Neural cell (in vitro differentiated cells): ENCODE data around the gene MGLL.

Experiments used
- EP300 ChIP-seq: fragments of 450-650 bp; conservative IDR thresholded peaks from 2 replicates; pipeline ENCODE4 v1.6.1; 2014; ENCODE audit warnings: antibody characterized with exemption, mild to moderate bottlenecking, moderate library complexity; ENCODE audit not compliant: poor library complexity, severe bottlenecking
- EZH2 ChIP-seq: fragments of 200-600, 300-800 bp; shearing (Covaris generic), sonication (generic); IDR thresholded peaks from 2 replicates; pipeline ENCODE4 v1.6.1; 2014; ENCODE audit warnings: antibody characterized with exemption, low read length, borderline replicate concordance, mild to moderate bottlenecking; ENCODE audit not compliant: insufficient read depth, poor library complexity, severe bottlenecking
- POLR2AphosphoS5 ChIP-seq: IDR thresholded peaks from 2 replicates; pipeline ENCODE4 v1.6.1; 2012
- TF ChIP-seq, protein P1 (sequence below): fragments of 450-650 bp; IDR thresholded peaks from 2 replicates; pipeline ENCODE4 v1.5.1; 2014; ENCODE audit warnings: antibody characterized with exemption, mild to moderate bottlenecking, moderate library complexity; ENCODE audit not compliant: poor library complexity, severe bottlenecking

DNA sequence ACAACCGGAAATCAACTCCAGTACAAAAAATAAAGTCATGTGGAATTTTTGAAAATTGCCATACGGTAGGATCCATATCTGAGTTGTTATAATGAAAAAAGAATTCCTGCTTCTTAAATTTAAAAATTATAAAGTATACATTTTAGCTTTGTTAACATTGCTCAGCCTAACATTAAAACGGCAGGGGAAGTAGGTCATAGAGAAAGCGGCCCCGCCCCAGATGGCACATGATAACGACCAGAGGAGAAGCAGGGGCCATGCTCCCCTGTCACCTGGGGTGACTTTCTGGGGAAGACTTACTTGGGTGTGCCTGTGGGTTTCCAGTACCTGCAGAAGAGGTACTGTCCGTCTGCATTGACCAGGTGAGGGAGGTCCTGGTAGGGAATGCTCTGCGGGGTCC, 921 bp downstream of the MGLL start:
- TF ChIP-seq, protein P1, sequence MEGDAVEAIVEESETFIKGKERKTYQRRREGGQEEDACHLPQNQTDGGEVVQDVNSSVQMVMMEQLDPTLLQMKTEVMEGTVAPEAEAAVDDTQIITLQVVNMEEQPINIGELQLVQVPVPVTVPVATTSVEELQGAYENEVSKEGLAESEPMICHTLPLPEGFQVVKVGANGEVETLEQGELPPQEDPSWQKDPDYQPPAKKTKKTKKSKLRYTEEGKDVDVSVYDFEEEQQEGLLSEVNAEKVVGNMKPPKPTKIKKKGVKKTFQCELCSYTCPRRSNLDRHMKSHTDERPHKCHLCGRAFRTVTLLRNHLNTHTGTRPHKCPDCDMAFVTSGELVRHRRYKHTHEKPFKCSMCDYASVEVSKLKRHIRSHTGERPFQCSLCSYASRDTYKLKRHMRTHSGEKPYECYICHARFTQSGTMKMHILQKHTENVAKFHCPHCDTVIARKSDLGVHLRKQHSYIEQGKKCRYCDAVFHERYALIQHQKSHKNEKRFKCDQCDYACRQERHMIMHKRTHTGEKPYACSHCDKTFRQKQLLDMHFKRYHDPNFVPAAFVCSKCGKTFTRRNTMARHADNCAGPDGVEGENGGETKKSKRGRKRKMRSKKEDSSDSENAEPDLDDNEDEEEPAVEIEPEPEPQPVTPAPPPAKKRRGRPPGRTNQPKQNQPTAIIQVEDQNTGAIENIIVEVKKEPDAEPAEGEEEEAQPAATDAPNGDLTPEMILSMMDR = no peak
- TF ChIP-seq EZH2 (no peak), EP300 (no peak), POLR2AphosphoS5 (no peak)
